ENCODE data around the gene HOXD13. TPM values are rescaled to one million over a fixed set of nuclear protein-coding genes. Genes with fewer than 3 reads are reported as not detected.

The HOXD13 gene
- total RNA-seq, 1 donor from 2014 or later: not detected

DNA sequence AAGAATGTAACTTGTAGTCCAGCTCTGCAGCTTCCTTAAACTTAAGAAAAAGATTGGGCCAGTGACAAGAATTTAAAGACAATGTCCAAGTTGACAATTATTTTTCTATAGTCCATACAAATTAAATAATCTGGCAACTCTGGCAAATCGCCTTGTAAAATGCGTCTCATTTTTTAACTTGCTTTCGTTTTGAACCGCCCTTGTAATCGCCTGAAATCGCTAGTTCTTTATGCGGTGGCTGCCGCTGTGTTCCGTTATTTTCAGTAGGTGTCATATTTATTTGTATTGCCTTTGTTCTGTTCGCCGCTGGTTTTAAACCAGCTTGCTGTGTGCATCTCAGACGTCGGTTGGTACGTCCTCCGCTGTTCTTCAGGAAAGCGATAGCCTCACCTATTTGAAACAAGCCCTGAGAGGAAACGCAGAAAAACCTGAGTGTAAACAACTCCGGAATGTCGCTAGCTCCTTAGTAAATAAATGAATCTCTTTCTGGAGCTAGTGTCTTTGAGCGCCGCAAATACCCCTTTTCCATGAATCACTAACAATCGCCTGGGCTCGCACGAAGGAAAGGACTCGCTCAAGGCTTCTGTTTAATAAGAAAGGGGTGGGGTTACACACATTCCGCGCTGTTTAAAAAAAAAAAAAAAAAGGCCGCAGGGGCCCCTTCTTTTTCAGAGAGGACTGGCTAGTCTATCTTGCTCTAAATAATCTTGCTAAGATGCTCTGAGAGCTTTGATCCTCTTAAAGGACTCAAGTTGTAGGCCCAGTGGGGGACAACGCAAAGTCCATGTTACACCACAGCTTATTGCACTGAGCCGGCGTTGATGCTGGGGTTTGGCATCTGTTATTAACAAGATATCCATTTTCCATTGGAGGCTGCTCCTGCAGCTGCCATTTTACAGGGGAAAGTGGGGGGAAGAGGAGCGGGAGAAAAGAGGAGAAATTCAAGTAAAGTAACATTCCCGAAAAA is 40.0 kb downstream of the HOXD13 start:
- no peaks in the 10 kb centered on the region for H3K4me1 Mint-ChIP-seq (ENCODE audit: low read depth)
- peaks cover 86% of the 10 kb centered on the region for H3K27me3 Mint-ChIP-seq
- H3K27ac Mint-ChIP-seq: peak overlapping the region; percentile 85
- H3K36me3 Mint-ChIP-seq (ENCODE audit: insufficient read depth): no peaks in the 10 kb centered on the region
- DNase-seq (ENCODE audit: low spot score, unreplicated experiment): no peak
- no peak for TF ChIP-seq CTCF (IDR thresholded peaks at IDR 0.05; ENCODE audit: unreplicated experiment)
- H3K4me3 Mint-ChIP-seq (ENCODE audit: low read depth): no peak overlapping the region
- no peaks in the 10 kb centered on the region for H3K9me3 Mint-ChIP-seq (ENCODE audit: low read depth)

DNA sequence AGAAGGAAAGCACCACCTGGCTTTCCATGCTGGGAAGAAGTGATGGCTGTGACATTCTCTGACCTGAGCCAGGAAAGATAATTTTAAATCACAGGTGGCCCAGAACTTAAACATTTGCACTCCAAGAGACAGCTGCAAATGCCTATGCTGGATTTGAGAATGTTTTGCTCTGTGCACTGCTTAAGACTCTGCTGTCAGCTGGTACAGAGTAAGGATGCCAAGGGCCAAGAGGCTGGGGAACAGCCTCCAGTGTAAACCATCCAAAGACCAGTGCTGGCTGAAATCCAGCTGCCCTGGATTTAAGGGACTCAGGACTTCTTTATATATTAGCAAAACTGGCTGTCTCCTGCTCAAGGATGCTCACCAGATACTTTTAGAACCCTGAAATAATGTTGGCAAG is 40.9 kb downstream of the HOXD13 start:
- Mint-ChIP-seq H3K27ac (no peak overlapping the region), H3K9me3 (ENCODE audit: low read depth) (no peaks in the 10 kb centered on the region), H3K36me3 (ENCODE audit: insufficient read depth) (no peaks in the 10 kb centered on the region), H3K27me3 (peaks cover 86% of the 10 kb centered on the region), H3K4me3 (ENCODE audit: low read depth) (no peak overlapping the region), H3K4me1 (ENCODE audit: low read depth) (no peaks in the 10 kb centered on the region)
- TF ChIP-seq CTCF (IDR thresholded peaks at IDR 0.05; ENCODE audit: unreplicated experiment): no peak
- DNase-seq (ENCODE audit: low spot score, unreplicated experiment): no peak

GRCh38 chr2:176134035-176134434 is 41.5 kb downstream of the HOXD13 start:
- Mint-ChIP-seq H3K27me3 (peaks cover 86% of the 10 kb centered on the region), H3K27ac (no peak overlapping the region), H3K4me1 (ENCODE audit: low read depth) (no peaks in the 10 kb centered on the region), H3K36me3 (ENCODE audit: insufficient read depth) (no peaks in the 10 kb centered on the region), H3K4me3 (ENCODE audit: low read depth) (no peak overlapping the region), H3K9me3 (ENCODE audit: low read depth) (no peaks in the 10 kb centered on the region)
- no peak for TF ChIP-seq CTCF (IDR thresholded peaks at IDR 0.05; ENCODE audit: unreplicated experiment)
- DNase-seq (ENCODE audit: low spot score, unreplicated experiment): no peak

DNA sequence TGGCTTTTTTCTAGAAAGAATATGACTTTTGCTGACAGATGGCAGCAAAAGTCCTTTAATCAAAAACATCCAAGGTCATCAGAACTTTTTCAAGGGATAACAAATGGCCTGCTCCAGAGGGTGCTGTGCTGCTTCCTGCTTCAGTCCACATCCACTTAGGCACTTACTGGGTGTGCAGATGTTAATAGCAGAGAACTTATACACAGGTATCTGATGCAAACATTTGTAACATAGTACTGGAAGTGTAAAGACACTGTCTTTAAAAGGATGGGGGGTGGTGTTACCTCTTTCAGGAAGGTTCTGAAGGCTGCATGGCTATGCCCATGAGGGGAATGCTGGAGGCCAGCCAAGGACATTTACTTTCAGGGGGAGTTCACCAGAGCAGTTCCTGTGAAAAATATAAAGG is 42.5 kb downstream of the HOXD13 start:
- TF ChIP-seq CTCF (IDR thresholded peaks at IDR 0.05; ENCODE audit: unreplicated experiment): no peak
- no peaks in the 10 kb centered on the region for H3K36me3 Mint-ChIP-seq (ENCODE audit: insufficient read depth)
- DNase-seq (ENCODE audit: low spot score, unreplicated experiment): no peak
- no peaks in the 10 kb centered on the region for H3K9me3 Mint-ChIP-seq (ENCODE audit: low read depth)
- peaks cover 94% of the 10 kb centered on the region for H3K27me3 Mint-ChIP-seq
- H3K4me1 Mint-ChIP-seq (ENCODE audit: low read depth): no peaks in the 10 kb centered on the region
- no peak overlapping the region for H3K27ac Mint-ChIP-seq
- no peak overlapping the region for H3K4me3 Mint-ChIP-seq (ENCODE audit: low read depth)

DNA sequence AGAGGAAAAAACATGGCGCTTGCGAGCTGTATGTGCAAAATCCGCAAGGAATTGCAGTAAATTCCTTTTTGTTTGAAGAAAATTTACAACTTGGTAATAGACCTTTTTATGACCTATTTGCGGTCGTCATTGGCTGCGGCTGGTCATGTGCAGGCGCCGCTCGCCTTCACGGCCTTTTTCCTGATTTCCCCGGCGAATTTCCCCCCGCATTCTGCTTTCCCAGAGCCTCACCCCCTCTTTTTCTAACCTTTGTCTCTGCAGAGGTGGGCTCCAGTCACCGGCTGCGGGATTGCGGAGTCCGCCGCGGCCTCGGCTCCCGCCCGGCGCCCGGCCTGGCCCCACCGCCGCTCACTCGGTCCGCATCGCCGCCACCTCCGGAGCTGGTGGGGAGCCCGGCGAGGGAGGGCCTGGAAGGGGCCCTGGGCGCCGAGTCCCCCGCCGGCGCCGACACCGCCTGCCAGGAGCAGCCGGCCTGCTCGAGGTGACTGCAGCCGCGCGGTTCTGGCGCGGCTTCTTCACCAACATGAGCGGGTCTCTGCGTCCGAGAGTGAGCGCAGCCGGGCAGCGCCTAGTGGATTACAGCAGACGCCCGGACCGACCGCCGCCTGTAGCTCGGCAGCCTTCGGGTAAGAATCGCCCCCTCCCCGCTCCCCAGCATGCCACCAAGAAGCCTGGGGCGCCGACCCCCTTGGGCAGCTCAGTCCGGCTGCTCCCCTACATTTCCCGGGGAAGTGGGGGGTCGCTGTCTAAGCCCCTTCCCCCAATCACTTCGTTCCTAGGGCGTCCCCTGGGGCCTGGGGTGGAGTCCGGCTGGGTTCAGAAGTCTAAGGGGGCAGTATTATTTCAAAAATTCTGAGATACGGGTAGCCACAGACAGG is 44.1 kb downstream of the HOXD13 start:
- TF ChIP-seq CTCF (IDR thresholded peaks at IDR 0.05; ENCODE audit: unreplicated experiment): no peak
- H3K4me1 Mint-ChIP-seq (ENCODE audit: low read depth): no peaks in the 10 kb centered on the region
- H3K9me3 Mint-ChIP-seq (ENCODE audit: low read depth): no peaks in the 10 kb centered on the region
- peaks cover 95% of the 10 kb centered on the region for H3K27me3 Mint-ChIP-seq
- no peaks in the 10 kb centered on the region for H3K36me3 Mint-ChIP-seq (ENCODE audit: insufficient read depth)
- H3K27ac Mint-ChIP-seq: no peak overlapping the region
- peak overlapping the region; percentile 61 for H3K4me3 Mint-ChIP-seq (ENCODE audit: low read depth)
- DNase-seq (ENCODE audit: low spot score, unreplicated experiment): no peak
